ENCODE results near the gene DPCD.
A peak's percentile ranks its signal among the peaks of the same experiment; 100 is the strongest.

DPCD gene

DNA sequence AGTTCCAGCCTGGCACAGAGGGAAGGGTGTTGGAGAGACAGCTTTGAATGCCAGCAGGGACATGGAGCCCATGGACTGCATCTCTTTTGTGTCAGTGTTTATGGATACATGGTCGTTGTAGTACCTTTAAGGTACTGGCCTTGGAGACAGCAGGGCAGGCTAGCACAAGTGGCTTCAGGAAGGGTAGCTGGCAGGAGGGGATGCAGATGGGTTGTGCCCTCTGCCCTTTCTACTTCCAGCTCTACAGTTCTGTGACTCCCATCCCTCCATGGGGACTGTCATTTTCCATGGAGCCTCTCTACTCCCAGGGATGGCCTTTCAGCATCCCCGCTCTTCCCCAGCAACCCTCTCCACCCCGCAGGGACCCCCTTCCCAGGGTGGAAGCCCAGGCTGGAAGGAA lies 25.1 kb upstream of the DPCD start:
- CTCF ChIA-PET, result no interaction called here
- Mint-ChIP-seq H3K27ac (no peak overlapping the region), H3K4me1 (peaks cover 24% of the 10 kb centered on the region), H3K4me3 (no peak overlapping the region), H3K27me3 (peaks cover 62% of the 10 kb centered on the region), H3K36me3 (peaks cover 4% of the 10 kb centered on the region), H3K9me3 (no peaks in the 10 kb centered on the region)
- peak; percentile 9 for DNase-seq

GRCh38 chr10:101563497-101564040 lies 24.6 kb upstream of the DPCD start:
- H3K4me3 Mint-ChIP-seq, result no peak overlapping the region
- H3K36me3 Mint-ChIP-seq, result peaks cover 4% of the 10 kb centered on the region
- no peaks in the 10 kb centered on the region for H3K9me3 Mint-ChIP-seq
- H3K4me1 Mint-ChIP-seq, result peaks cover 18% of the 10 kb centered on the region
- peaks cover 68% of the 10 kb centered on the region for H3K27me3 Mint-ChIP-seq
- CTCF ChIA-PET, result no interaction called here
- H3K27ac Mint-ChIP-seq, result no peak overlapping the region
- DNase-seq, result peak; percentile 12

- H3K4me3 Mint-ChIP-seq, result no peak overlapping the region
- H3K36me3 Mint-ChIP-seq, result peaks cover 4% of the 10 kb centered on the region
- H3K4me1 Mint-ChIP-seq, result peaks cover 11% of the 10 kb centered on the region
- peak; percentile 14 for DNase-seq
- H3K27me3 Mint-ChIP-seq, result peaks cover 78% of the 10 kb centered on the region
- CTCF ChIA-PET, result no interaction called here
- no peaks in the 10 kb centered on the region for H3K9me3 Mint-ChIP-seq
- H3K27ac Mint-ChIP-seq, result no peak overlapping the region
Measured at GRCh38 chr10:101564490-101564991, 23.6 kb upstream of the DPCD start.

DNA sequence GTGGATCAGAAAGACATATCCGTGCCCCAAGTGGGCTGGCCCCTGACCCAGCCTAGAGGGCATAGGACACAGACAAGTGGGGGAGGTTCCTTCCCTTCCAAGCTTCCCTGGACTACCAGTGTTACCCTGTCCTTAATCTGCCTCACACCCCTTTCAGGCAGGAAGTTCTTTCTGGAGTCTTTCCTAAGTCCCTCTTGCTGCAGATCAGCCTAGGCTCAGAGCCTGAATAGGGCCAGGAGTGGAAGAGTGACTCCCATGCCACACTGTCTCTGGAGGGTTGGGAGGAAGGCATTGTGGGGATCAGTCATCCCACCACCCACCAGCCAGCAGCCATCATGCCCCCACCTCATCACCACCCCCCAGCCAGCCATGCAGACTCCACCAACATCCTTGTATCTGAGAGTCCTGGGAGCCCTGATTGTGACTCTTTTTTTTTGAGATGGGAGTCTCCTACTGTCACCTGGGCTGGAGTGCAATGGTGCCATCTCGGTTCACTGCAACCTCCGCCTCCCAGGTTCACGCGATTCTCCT lies 22.7 kb upstream of the DPCD start:
- CTCF ChIA-PET, result no interaction called here
- no peaks in the 10 kb centered on the region for H3K9me3 Mint-ChIP-seq
- peaks cover 13% of the 10 kb centered on the region for H3K4me1 Mint-ChIP-seq
- peaks cover 2% of the 10 kb centered on the region for H3K36me3 Mint-ChIP-seq
- H3K4me3 Mint-ChIP-seq, result no peak overlapping the region
- no peak overlapping the region for H3K27ac Mint-ChIP-seq
- H3K27me3 Mint-ChIP-seq, result peaks cover 87% of the 10 kb centered on the region
- peak; percentile 16 for DNase-seq

GRCh38 chr10:101565936-101566332 lies 22.2 kb upstream of the DPCD start:
- Mint-ChIP-seq H3K4me3 (no peak overlapping the region), H3K36me3 (peaks cover 2% of the 10 kb centered on the region), H3K9me3 (no peaks in the 10 kb centered on the region), H3K4me1 (peaks cover 18% of the 10 kb centered on the region), H3K27ac (no peak overlapping the region), H3K27me3 (peaks cover 92% of the 10 kb centered on the region)
- DNase-seq, result peak; percentile 20
- CTCF ChIA-PET, result no interaction called here

- Mint-ChIP-seq H3K9me3 (no peaks in the 10 kb centered on the region), H3K27ac (no peak overlapping the region), H3K36me3 (peaks cover 2% of the 10 kb centered on the region), H3K27me3 (peaks cover 92% of the 10 kb centered on the region), H3K4me3 (no peak overlapping the region), H3K4me1 (peaks cover 20% of the 10 kb centered on the region)
- DNase-seq, result peak; percentile 22
- CTCF ChIA-PET, result no interaction called here
Measured at GRCh38 chr10:101566333-101567164, 21.6 kb upstream of the DPCD start.

DNA sequence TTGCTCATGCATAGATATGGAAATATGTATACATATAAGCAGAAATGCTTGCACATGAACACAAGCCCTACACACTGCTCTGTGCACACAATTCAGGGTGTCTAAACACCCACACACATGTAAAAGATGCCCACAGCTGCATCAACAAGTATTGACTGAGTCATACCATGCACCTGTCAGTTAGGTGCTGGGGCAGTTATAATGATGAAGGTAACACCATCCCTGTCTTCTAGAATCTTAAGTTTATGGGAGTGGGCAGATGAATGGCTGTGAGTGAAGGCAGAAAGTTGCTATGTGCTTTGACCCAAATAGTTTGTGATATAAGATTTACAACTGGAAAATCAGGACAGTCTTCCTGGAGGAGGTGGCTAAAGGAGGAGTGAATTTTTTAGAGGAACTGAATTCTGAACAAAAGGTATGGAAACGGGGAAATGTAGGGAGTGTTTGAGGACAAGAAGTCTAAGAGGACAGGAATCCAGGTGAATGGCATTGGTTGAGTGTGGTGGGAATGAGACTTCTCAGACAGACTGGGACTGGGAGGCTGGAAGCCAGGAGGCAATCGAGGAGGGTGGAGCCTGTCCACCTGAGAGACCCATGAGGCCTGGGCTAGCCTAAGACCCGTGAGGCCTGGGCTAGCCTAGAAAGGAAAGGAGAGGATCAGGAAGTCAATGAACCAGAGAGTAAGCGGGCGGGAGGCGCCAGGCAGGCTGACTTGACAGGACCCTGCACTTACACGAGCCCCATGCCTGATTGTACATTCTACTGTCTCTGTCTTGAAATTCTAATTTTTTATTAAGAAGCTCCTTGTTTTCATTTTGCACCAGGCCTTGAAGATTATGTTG lies 20.7 kb upstream of the DPCD start:
- DNase-seq, result peak; percentile 20
- H3K27me3 Mint-ChIP-seq, result peaks cover 92% of the 10 kb centered on the region
- CTCF ChIA-PET, result interaction anchor here (0.6 to 1.2 kb wide), 3 partner anchors 73 to 295 kb away, joined by 3 read pairs; no protein-coding TSS in a partner anchor
- peaks cover 20% of the 10 kb centered on the region for H3K4me1 Mint-ChIP-seq
- no peak overlapping the region for H3K27ac Mint-ChIP-seq
- H3K4me3 Mint-ChIP-seq, result no peak overlapping the region
- H3K9me3 Mint-ChIP-seq, result no peaks in the 10 kb centered on the region
- H3K36me3 Mint-ChIP-seq, result peaks cover 2% of the 10 kb centered on the region

DNA sequence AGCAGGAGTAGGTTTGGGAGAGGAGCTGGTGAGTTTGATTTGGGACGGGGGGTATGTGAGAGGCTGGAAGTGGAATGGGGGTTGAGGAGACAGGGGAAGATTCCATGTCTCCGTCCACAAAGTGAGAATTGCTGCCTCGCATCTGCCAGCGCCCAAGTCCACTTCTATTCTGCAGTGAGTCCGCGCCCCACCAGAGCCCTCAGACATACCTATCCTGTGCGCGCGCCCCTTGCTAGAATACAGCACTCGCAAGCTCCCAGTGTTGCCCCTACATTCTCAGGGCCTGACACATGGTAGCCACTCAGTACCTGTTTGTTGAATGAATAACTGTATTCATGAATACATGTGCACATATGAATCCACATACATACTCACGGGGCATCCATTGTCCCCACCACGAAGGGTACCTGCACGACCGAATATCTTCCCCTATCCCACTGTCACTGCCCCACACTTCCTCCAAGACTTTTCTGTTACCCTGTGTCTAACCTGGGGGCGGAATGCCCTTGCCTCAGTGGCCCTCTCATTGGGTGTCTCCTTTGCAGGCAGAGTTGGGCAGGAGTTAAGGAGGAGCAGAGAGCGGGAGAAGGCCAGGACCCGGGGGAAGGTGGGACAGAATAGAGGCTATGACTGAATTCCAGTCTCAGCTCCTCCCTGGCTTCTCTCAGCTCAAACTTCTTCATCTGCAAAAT lies 19.9 kb upstream of the DPCD start:
- peak; percentile 16 for DNase-seq
- Mint-ChIP-seq H3K27ac (no peak overlapping the region), H3K36me3 (peaks cover 2% of the 10 kb centered on the region), H3K9me3 (no peaks in the 10 kb centered on the region), H3K27me3 (peaks cover 85% of the 10 kb centered on the region), H3K4me3 (no peak overlapping the region), H3K4me1 (peaks cover 20% of the 10 kb centered on the region)
- CTCF ChIA-PET, result interaction anchor here (0.6 to 2.9 kb wide), 5 partner anchors 13 to 296 kb away, joined by 3 to 20 read pairs (median 3); no protein-coding TSS in a partner anchor

- Mint-ChIP-seq H3K4me3 (peak overlapping the region; percentile 74), H3K9me3 (no peaks in the 10 kb centered on the region), H3K36me3 (peaks cover 2% of the 10 kb centered on the region), H3K27ac (no peak overlapping the region), H3K4me1 (peaks cover 20% of the 10 kb centered on the region), H3K27me3 (peaks cover 80% of the 10 kb centered on the region)
- CTCF ChIA-PET, result interaction anchor here (0.6 to 4.3 kb wide), 9 partner anchors 10 to 473 kb away, joined by 3 to 40 read pairs (median 10); no protein-coding TSS in a partner anchor
- no peak for DNase-seq
Measured at GRCh38 chr10:101569323-101569621, 18.8 kb upstream of the DPCD start.

GRCh38 chr10:101569622-101570427 lies 18.3 kb upstream of the DPCD start:
- Mint-ChIP-seq H3K27ac (no peak overlapping the region), H3K36me3 (peaks cover 2% of the 10 kb centered on the region), H3K27me3 (peaks cover 76% of the 10 kb centered on the region), H3K4me1 (peaks cover 20% of the 10 kb centered on the region), H3K4me3 (peak overlapping the region; percentile 74), H3K9me3 (no peaks in the 10 kb centered on the region)
- CTCF ChIA-PET, result interaction anchor here (0.6 to 4.3 kb wide), 16 partner anchors 10 to 474 kb away, joined by 3 to 40 read pairs (median 6); no protein-coding TSS in a partner anchor
- DNase-seq, result peak; percentile 86

DNA sequence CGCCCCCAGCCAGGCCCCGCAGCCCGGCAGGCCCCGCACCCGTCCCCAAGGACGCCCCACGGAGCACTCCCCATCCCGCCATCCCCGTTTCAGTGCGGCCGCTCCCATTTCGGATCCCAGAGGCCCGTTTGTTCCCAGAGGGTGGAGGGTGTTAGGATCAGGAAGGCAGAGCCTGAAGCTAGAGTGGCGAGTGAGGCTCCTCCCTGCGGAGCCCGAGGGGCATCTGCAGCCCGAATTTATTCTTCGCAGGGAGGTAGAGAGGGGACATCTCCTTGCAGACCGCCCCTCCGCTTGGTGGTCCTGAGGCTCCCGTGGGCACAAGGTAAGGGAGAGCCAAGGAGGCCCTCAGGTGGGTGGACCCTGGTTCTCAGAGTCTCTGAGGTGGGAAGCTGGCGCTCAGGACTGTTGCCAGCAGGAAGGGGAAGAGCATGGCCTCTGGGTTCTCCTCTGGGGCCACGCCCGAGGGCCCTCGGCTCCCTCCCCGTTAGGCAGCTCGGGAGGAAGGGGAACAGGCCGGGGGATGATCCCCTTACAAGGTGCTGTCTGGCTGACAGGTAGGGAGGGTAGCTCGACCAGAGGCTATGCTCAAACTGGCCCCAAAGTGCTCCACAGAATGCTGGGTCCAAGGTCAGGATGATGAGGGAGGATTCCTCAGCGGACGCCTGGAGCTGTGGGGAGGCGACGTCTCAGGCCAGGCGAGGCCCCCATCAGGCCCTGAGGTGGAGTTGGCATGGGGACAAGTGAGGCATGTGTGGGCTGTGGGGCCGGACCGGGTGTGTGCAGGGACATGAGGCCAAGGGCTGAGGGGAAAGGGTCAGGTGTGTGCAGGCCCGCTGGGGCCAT lies 17.5 kb upstream of the DPCD start:
- Mint-ChIP-seq H3K27ac (no peak overlapping the region), H3K4me3 (peak overlapping the region; percentile 74), H3K9me3 (no peaks in the 10 kb centered on the region), H3K27me3 (peaks cover 67% of the 10 kb centered on the region), H3K4me1 (peaks cover 20% of the 10 kb centered on the region), H3K36me3 (peaks cover 2% of the 10 kb centered on the region)
- no peak for DNase-seq
- CTCF ChIA-PET, result interaction anchor here (0.5 to 4.3 kb wide), 28 partner anchors 8 to 360 kb away, joined by 3 to 40 read pairs (median 4); no protein-coding TSS in a partner anchor

- no peaks in the 10 kb centered on the region for H3K9me3 Mint-ChIP-seq
- H3K36me3 Mint-ChIP-seq, result peaks cover 2% of the 10 kb centered on the region
- H3K4me1 Mint-ChIP-seq, result peaks cover 17% of the 10 kb centered on the region
- CTCF ChIA-PET, result interaction anchor here (0.6 to 4.3 kb wide), 18 partner anchors 7 to 361 kb away, joined by 3 to 40 read pairs (median 6); no protein-coding TSS in a partner anchor
- peak overlapping the region; percentile 74 for H3K4me3 Mint-ChIP-seq
- no peak for DNase-seq
- H3K27ac Mint-ChIP-seq, result no peak overlapping the region
- H3K27me3 Mint-ChIP-seq, result peaks cover 60% of the 10 kb centered on the region
Measured at GRCh38 chr10:101571271-101571925, 16.7 kb upstream of the DPCD start.
